Liver (tissue), 3 donors: ENCODE measurements around the gene CELA1.

Experiments
- EGR1 ChIP-seq, 2 donors: IDR thresholded peaks; 2 replicates each; pipeline ENCODE4 v1.6.1; 2016 to 2018; ENCODE audit warnings: antibody characterized with exemption in 2 of 2, low read depth in 2 of 2
- HNF4G ChIP-seq: IDR thresholded peaks from 2 replicates; pipeline ENCODE4 v1.6.1; 2016; ENCODE audit warnings: antibody characterized with exemption
- RAD21 ChIP-seq, 2 donors: IDR thresholded peaks; 2 replicates each; pipeline ENCODE4 v1.6.1; 2016; ENCODE audit warnings: antibody characterized with exemption in 2 of 2, mild to moderate bottlenecking in 2 of 2
- SP1 ChIP-seq: IDR thresholded peaks from 2 replicates; pipeline ENCODE4 v1.6.1; 2018; ENCODE audit warnings: antibody characterized with exemption, mild to moderate bottlenecking
- YY1 ChIP-seq: IDR thresholded peaks from 2 replicates; pipeline ENCODE4 v1.6.1; 2016; ENCODE audit warnings: antibody characterized with exemption, mild to moderate bottlenecking
- TF ChIP-seq, protein P1 (sequence below): fragments of 150-350 bp; IDR thresholded peaks from 2 replicates; pipeline ENCODE4 v1.5.1; 2017; ENCODE audit warnings: improper control_type of control experiment, low read depth, low read length; ENCODE audit not compliant: missing input control
- TF ChIP-seq, protein P2 (sequence below): IDR thresholded peaks from 2 replicates; pipeline ENCODE4 v1.6.1; 2016; ENCODE audit warnings: antibody characterized with exemption
- TF ChIP-seq, protein P3 (sequence below): IDR thresholded peaks from 2 replicates; pipeline ENCODE4 v1.6.1; 2016; ENCODE audit warnings: antibody characterized with exemption
- TF ChIP-seq, protein P4 (sequence below): IDR thresholded peaks from 2 replicates; pipeline ENCODE4 v1.6.1; 2016; ENCODE audit warnings: antibody characterized with exemption, mild to moderate bottlenecking
- donor health status: healthy.
- donor health status: healthy.

DNA sequence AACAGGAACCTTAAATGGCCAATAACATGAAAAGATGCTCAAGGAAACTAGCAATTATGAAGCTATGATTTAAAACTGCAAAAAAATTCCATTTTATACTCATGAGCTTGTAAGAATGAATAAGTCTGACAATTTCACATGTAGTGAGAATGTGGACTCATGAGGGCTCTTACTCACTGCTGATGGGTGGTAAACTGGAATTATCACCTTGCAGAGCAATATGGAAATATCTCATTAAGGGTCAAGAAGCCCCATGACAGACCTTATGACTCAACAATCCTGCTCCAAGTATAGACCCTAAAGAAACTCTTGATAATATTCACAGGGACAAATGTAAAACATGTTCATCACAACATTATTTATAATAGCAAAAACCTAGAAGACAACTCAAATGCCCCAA lies 52.8 kb downstream of the CELA1 start:
- TF ChIP-seq, protein P1, sequence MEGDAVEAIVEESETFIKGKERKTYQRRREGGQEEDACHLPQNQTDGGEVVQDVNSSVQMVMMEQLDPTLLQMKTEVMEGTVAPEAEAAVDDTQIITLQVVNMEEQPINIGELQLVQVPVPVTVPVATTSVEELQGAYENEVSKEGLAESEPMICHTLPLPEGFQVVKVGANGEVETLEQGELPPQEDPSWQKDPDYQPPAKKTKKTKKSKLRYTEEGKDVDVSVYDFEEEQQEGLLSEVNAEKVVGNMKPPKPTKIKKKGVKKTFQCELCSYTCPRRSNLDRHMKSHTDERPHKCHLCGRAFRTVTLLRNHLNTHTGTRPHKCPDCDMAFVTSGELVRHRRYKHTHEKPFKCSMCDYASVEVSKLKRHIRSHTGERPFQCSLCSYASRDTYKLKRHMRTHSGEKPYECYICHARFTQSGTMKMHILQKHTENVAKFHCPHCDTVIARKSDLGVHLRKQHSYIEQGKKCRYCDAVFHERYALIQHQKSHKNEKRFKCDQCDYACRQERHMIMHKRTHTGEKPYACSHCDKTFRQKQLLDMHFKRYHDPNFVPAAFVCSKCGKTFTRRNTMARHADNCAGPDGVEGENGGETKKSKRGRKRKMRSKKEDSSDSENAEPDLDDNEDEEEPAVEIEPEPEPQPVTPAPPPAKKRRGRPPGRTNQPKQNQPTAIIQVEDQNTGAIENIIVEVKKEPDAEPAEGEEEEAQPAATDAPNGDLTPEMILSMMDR: no peak
- no peak for TF ChIP-seq YY1
- TF ChIP-seq, protein P2, sequence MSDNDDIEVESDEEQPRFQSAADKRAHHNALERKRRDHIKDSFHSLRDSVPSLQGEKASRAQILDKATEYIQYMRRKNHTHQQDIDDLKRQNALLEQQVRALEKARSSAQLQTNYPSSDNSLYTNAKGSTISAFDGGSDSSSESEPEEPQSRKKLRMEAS: no peak
- TF ChIP-seq, protein P3, sequence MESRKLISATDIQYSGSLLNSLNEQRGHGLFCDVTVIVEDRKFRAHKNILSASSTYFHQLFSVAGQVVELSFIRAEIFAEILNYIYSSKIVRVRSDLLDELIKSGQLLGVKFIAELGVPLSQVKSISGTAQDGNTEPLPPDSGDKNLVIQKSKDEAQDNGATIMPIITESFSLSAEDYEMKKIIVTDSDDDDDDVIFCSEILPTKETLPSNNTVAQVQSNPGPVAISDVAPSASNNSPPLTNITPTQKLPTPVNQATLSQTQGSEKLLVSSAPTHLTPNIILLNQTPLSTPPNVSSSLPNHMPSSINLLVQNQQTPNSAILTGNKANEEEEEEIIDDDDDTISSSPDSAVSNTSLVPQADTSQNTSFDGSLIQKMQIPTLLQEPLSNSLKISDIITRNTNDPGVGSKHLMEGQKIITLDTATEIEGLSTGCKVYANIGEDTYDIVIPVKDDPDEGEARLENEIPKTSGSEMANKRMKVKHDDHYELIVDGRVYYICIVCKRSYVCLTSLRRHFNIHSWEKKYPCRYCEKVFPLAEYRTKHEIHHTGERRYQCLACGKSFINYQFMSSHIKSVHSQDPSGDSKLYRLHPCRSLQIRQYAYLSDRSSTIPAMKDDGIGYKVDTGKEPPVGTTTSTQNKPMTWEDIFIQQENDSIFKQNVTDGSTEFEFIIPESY: no peak
- no peak for TF ChIP-seq SP1
- no peak for TF ChIP-seq HNF4G
- TF ChIP-seq RAD21 (IDR thresholded peaks at IDR 0.05): no peak
- TF ChIP-seq, protein P4, sequence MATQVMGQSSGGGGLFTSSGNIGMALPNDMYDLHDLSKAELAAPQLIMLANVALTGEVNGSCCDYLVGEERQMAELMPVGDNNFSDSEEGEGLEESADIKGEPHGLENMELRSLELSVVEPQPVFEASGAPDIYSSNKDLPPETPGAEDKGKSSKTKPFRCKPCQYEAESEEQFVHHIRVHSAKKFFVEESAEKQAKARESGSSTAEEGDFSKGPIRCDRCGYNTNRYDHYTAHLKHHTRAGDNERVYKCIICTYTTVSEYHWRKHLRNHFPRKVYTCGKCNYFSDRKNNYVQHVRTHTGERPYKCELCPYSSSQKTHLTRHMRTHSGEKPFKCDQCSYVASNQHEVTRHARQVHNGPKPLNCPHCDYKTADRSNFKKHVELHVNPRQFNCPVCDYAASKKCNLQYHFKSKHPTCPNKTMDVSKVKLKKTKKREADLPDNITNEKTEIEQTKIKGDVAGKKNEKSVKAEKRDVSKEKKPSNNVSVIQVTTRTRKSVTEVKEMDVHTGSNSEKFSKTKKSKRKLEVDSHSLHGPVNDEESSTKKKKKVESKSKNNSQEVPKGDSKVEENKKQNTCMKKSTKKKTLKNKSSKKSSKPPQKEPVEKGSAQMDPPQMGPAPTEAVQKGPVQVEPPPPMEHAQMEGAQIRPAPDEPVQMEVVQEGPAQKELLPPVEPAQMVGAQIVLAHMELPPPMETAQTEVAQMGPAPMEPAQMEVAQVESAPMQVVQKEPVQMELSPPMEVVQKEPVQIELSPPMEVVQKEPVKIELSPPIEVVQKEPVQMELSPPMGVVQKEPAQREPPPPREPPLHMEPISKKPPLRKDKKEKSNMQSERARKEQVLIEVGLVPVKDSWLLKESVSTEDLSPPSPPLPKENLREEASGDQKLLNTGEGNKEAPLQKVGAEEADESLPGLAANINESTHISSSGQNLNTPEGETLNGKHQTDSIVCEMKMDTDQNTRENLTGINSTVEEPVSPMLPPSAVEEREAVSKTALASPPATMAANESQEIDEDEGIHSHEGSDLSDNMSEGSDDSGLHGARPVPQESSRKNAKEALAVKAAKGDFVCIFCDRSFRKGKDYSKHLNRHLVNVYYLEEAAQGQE: no peak
- TF ChIP-seq EGR1 (IDR thresholded peaks at IDR 0.05; ENCODE audit: low read depth in 2 of 2): no peak
